ENCODE data around the gene TOP1. TPM values are rescaled to one million over a fixed set of nuclear protein-coding genes. Genes with fewer than 3 reads are reported as not detected.
"Not testable (repeated sequence)": the region's sequence is repeated elsewhere in the genome, so short reads cannot be mapped to it uniquely, and the experiment has no call there.

The TOP1 gene
- total RNA-seq, 1 experiment from 2014 or later = 29.1 TPM

- H4K20me1 ChIP-seq (ENCODE audit: low read length) = 0 out of 2 replicates have a peak, but pooled peaks cover 8% of the 10 kb centered on the region
- peaks cover 14% of the 10 kb centered on the region for H3F3A ChIP-seq (ENCODE audit: low read length, unreplicated experiment)
- no peaks in the 10 kb centered on the region for H3K27me3 ChIP-seq (ENCODE audit: low read length)
- ChIA-PET POLR2A (ENCODE audit: unreplicated experiment) (no interaction called here), CTCF (no interaction called here)
- H3K27ac ChIP-seq (ENCODE audit: low read length) = no peak overlapping the region
- peaks cover 31% of the 10 kb centered on the region for H3K4me1 ChIP-seq (ENCODE audit: insufficient read depth, low read length)
- intact Hi-C loops (cut with micrococcal nuclease) = no loop called here
- no peaks in the 10 kb centered on the region for H3K9me3 ChIP-seq (ENCODE audit: low read length)
- ATAC-seq = no peak
- no peaks in the 10 kb centered on the region for H3K79me2 ChIP-seq (ENCODE audit: low read length)
- peaks cover 81% of the 10 kb centered on the region for H3K36me3 ChIP-seq (ENCODE audit: low read depth, low read length)
- H3K9ac ChIP-seq (ENCODE audit: low read length) = no peak overlapping the region
- no peaks in the 10 kb centered on the region for H3K9me2 ChIP-seq (replicated peaks; ENCODE audit: low read length)
- H3K4me3 ChIP-seq (ENCODE audit: low read length) = no peak overlapping the region
- BruUV-seq (replicated peaks) = no TSS peak
- H2AFZ ChIP-seq (ENCODE audit: low read length) = no peak overlapping the region
- no peak overlapping the region for H3K4me2 ChIP-seq (ENCODE audit: low read length)
- DNase-seq = no peak
- TF ChIP-seq CTCF (conservative IDR thresholded peaks at IDR 0.05; ENCODE audit: low read depth, low read length) (no peak), EZH2 (IDR thresholded peaks at IDR 0.05; ENCODE audit: low read length, unreplicated experiment) (no peak), EZH2phosphoT487 (IDR thresholded peaks at IDR 0.05; ENCODE audit: borderline replicate concordance, low read length) (no peak)
Measured at GRCh38 chr20:41116282-41116956, 87.8 kb downstream of the TOP1 start.

- BruUV-seq (replicated peaks) = TSS peak; percentile 33
- Histone ChIP-seq H3K36me3 (ENCODE audit: low read depth, low read length) (peaks cover 82% of the 10 kb centered on the region), H3K27ac (ENCODE audit: low read length) (peak overlapping the region; percentile 74), H3K4me2 (ENCODE audit: low read length) (peak overlapping the region; percentile 36), H3F3A (ENCODE audit: low read length, unreplicated experiment) (peaks cover 14% of the 10 kb centered on the region), H3K4me1 (ENCODE audit: insufficient read depth, low read length) (peaks cover 31% of the 10 kb centered on the region)
- peak; percentile 36; the same call in 1 of the 2 replicates for TF ChIP-seq CTCF (conservative IDR thresholded peaks at IDR 0.05; ENCODE audit: low read depth, low read length)
- H3K9me2 ChIP-seq (replicated peaks; ENCODE audit: low read length); H3K9ac ChIP-seq (ENCODE audit: low read length); H3K27me3 ChIP-seq (ENCODE audit: low read length); H2AFZ ChIP-seq (ENCODE audit: low read length); H3K4me3 ChIP-seq (ENCODE audit: low read length); H3K79me2 ChIP-seq (ENCODE audit: low read length); H4K20me1 ChIP-seq (ENCODE audit: low read length); intact Hi-C loops (cut with micrococcal nuclease); H3K9me3 ChIP-seq (ENCODE audit: low read length); POLR2A ChIA-PET (ENCODE audit: unreplicated experiment); DNase-seq: not testable (repeated sequence)
- CTCF ChIA-PET = interaction anchor here (0.8 to 1.0 kb wide), 2 partner anchors 17 to 222 kb away, joined by 3 read pairs; partner anchors contain the start of gene LPIN3
- ATAC-seq = peak; percentile 2; the same call in 1 of the 2 replicates
Measured at GRCh38 chr20:41118159-41118558, 89.5 kb downstream of the TOP1 start.

- Histone ChIP-seq H3K36me3 (ENCODE audit: low read depth, low read length) (peaks cover 81% of the 10 kb centered on the region), H3K9me3 (ENCODE audit: low read length) (no peaks in the 10 kb centered on the region), H3K27ac (ENCODE audit: low read length) (peak overlapping the region; percentile 74), H2AFZ (ENCODE audit: low read length) (no peak overlapping the region), H3K79me2 (ENCODE audit: low read length) (no peaks in the 10 kb centered on the region), H3K9ac (ENCODE audit: low read length) (peak overlapping the region; percentile 9; the same call in 1 of the 2 replicates), H3K9me2 (replicated peaks; ENCODE audit: low read length) (no peaks in the 10 kb centered on the region), H3K4me2 (ENCODE audit: low read length) (peak overlapping the region; percentile 36), H4K20me1 (ENCODE audit: low read length) (0 out of 2 replicates have a peak, but pooled peaks cover 2% of the 10 kb centered on the region), H3K27me3 (ENCODE audit: low read length) (no peaks in the 10 kb centered on the region), H3K4me3 (ENCODE audit: low read length) (no peak overlapping the region), H3F3A (ENCODE audit: low read length, unreplicated experiment) (peaks cover 14% of the 10 kb centered on the region), H3K4me1 (ENCODE audit: insufficient read depth, low read length) (peaks cover 31% of the 10 kb centered on the region)
- CTCF ChIA-PET = interaction anchor here (0.8 to 1.0 kb wide), 3 partner anchors 16 to 222 kb away, joined by 3 to 5 read pairs (median 3); partner anchors contain the start of gene LPIN3
- BruUV-seq (replicated peaks) = no TSS peak
- ATAC-seq (peak; percentile 40), DNase-seq (peak; percentile 87)
- POLR2A ChIA-PET (ENCODE audit: unreplicated experiment) = no interaction called here
- intact Hi-C loops (cut with micrococcal nuclease) = no loop called here
- TF ChIP-seq CTCF (conservative IDR thresholded peaks at IDR 0.05; ENCODE audit: low read depth, low read length) = no peak
- TF ChIP-seq EZH2phosphoT487 (IDR thresholded peaks at IDR 0.05; ENCODE audit: borderline replicate concordance, low read length) = no peak
- no peak for TF ChIP-seq EZH2 (IDR thresholded peaks at IDR 0.05; ENCODE audit: low read length, unreplicated experiment)
Measured at GRCh38 chr20:41118632-41119031, 90.0 kb downstream of the TOP1 start.

All from PC-3 (cell line).